Gastrocnemius medialis (tissue), 4 donors: Measurements from ENCODE around the gene LARP4. TPM values are rescaled to one million over a fixed set of nuclear protein-coding genes. Genes with fewer than 3 reads are reported as not detected.
"Not testable (repeated sequence)": the region's sequence is repeated elsewhere in the genome, so short reads cannot be mapped to it uniquely, and the experiment has no call there.

Experiments
- ATAC-seq, 2 donors: fragments of 150-250 bp; one replicate each; pipeline ENCODE4 v1.9.1; 2016
- DNase-seq, 2 donors: peaks; one replicate each; pipeline ENCODE4 v3.0.0-alpha.2; 2019
- H3K27ac ChIP-seq, 4 donors: fragments of 200-600 bp; sonication (generic); 1 replicate in 1 of 4; 2 replicates in 3 of 4; pipeline ENCODE4 v1.5.1; 2016 to 2018; ENCODE audit warnings: mild to moderate bottlenecking in 2 of 4, moderate library complexity in 1 of 4
- H3K27me3 ChIP-seq, 3 donors: fragments of 200-600 bp; sonication (generic) in 2 of 3; 1 replicate in 1 of 3; 2 replicates in 2 of 3; pipeline versions ENCODE4 v1.5.1 to v1.6.0; 2016 to 2019; ENCODE audit warnings: mild to moderate bottlenecking in 1 of 3, moderate library complexity in 1 of 3
- H3K36me3 ChIP-seq, 2 donors: fragments of 200-600 bp; sonication (generic) in 1 of 2; one replicate each; pipeline ENCODE4 v1.5.1; 2017 to 2018
- H3K4me1 ChIP-seq, 2 donors: fragments of 200-600 bp; sonication (generic) in 1 of 2; one replicate each; pipeline ENCODE4 v1.5.1; 2016 to 2017; ENCODE audit warnings: mild to moderate bottlenecking in 2 of 2
- H3K4me3 ChIP-seq, 4 donors: fragments of 200-600 bp; sonication (generic) in 3 of 4; 1 replicate in 1 of 4; 2 replicates in 3 of 4; pipeline ENCODE4 v1.5.1; 2016 to 2019; ENCODE audit warnings: mild to moderate bottlenecking in 2 of 4
- H3K9me3 ChIP-seq, 3 donors: fragments of 200-600 bp; sonication (generic) in 2 of 3; 1 replicate in 1 of 3; 2 replicates in 2 of 3; pipeline ENCODE4 v1.5.1; 2016 to 2019
- CTCF ChIP-seq, 5 experiments: fragments of 450-650 bp in 3 of 5; fragments of 200-600 bp in 2 of 5; sonication (generic) in 2 of 5; IDR thresholded peaks in 4 of 5; conservative IDR thresholded peaks in 1 of 5; 1 replicate in 4 of 5; 2 replicates in 1 of 5; pipeline ENCODE4 v1.5.1; 2016 to 2019; ENCODE audit warnings: antibody characterized with exemption in 5 of 5, mild to moderate bottlenecking in 3 of 5, moderate library complexity in 3 of 5
- POLR2A ChIP-seq, 2 donors: fragments of 450-650 bp; IDR thresholded peaks; one replicate each; pipeline ENCODE4 v1.6.1; 2017; ENCODE audit warnings: antibody characterized with exemption in 2 of 2, mild to moderate bottlenecking in 2 of 2, moderate library complexity in 2 of 2
- in situ Hi-C, 4 donors: fragments of 200-750 bp; cut with MboI; loops; one replicate each; pipeline versions ENCODE4 v1.15.0 to v1.8.0; 2017; ENCODE audit warnings: low sequenced_read_pairs in 4 of 4
- intact Hi-C: fragments of 100-400 bp; cut with DNase I; formaldehyde crosslinking; loops from one replicate; pipeline ENCODE4 v1.15.1; 2023; ENCODE audit warnings: low total_unique reads
- total RNA-seq, 4 donors: library from RNA; depleted of rRNA; stranded (reverse); fragments of >200 nt; gene quantifications; one replicate each; pipeline versions ENCODE4 v1.1.0 to v1.2.3, GENCODE V29; 2016

The LARP4 gene
- total RNA-seq, 4 donors from 2014 or later, result 32.7 to 70.2 (median 42.4) TPM

DNA sequence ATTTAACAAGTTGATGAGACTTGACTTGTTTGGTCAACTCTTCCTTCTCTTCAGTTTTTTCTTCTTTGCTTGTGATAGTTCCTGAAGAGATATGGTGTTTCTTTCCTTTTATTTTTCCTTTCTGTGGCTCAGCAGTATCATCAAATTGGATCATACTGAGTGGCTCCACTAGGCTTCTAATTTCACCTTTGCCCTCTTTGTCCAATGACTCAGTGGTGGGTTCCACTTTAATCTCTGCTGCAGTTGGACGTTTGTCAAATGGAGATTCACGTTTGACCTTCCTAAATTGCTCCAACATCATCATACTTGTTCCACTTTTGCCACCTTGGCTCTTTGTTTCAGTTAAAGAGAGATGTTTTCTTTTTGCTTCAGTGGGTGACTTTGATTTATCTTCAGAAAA, 45.8 kb upstream of the LARP4 start:
- DNase-seq (no peak), ATAC-seq (no peak)
- no peaks in the 10 kb centered on the region for H3K4me1 ChIP-seq
- no peaks in the 10 kb centered on the region for H3K36me3 ChIP-seq
- peak overlapping the region in 1 of 4 donors; percentile 22 for H3K27ac ChIP-seq
- TF ChIP-seq POLR2A (IDR thresholded peaks at IDR 0.05) (no peak), CTCF (IDR thresholded peaks at IDR 0.05 in 4 of 5, conservative IDR thresholded peaks at IDR 0.05 in 1 of 5) (no peak)
- intact Hi-C loops (no loop called here), in situ Hi-C loops (no loop called here)
- no peak overlapping the region for H3K4me3 ChIP-seq
- no peaks in the 10 kb centered on the region for H3K9me3 ChIP-seq
- H3K27me3 ChIP-seq, result no peaks in the 10 kb centered on the region

GRCh38 chr12:50355365-50355764, 45.3 kb upstream of the LARP4 start:
- intact Hi-C loops, result no loop called here
- Histone ChIP-seq H3K4me3 (no peak overlapping the region), H3K27ac (no peak overlapping the region), H3K36me3 (no peaks in the 10 kb centered on the region), H3K27me3 (no peaks in the 10 kb centered on the region), H3K9me3 (no peaks in the 10 kb centered on the region), H3K4me1 (no peaks in the 10 kb centered on the region)
- in situ Hi-C loops, result no loop called here
- no peak for ATAC-seq
- DNase-seq, result no peak
- TF ChIP-seq POLR2A (IDR thresholded peaks at IDR 0.05) (no peak), CTCF (IDR thresholded peaks at IDR 0.05 in 4 of 5, conservative IDR thresholded peaks at IDR 0.05 in 1 of 5) (no peak)

- Histone ChIP-seq H3K4me3 (no peak overlapping the region), H3K27me3 (no peaks in the 10 kb centered on the region), H3K4me1 (no peaks in the 10 kb centered on the region), H3K27ac (no peak overlapping the region), H3K36me3 (no peaks in the 10 kb centered on the region), H3K9me3 (no peaks in the 10 kb centered on the region)
- DNase-seq (no peak), ATAC-seq (no peak)
- TF ChIP-seq CTCF (IDR thresholded peaks at IDR 0.05 in 4 of 5, conservative IDR thresholded peaks at IDR 0.05 in 1 of 5) (no peak), POLR2A (IDR thresholded peaks at IDR 0.05) (no peak)
- in situ Hi-C loops (no loop called here), intact Hi-C loops (no loop called here)
Measured at GRCh38 chr12:50362671-50363070, 38.0 kb upstream of the LARP4 start.

DNA sequence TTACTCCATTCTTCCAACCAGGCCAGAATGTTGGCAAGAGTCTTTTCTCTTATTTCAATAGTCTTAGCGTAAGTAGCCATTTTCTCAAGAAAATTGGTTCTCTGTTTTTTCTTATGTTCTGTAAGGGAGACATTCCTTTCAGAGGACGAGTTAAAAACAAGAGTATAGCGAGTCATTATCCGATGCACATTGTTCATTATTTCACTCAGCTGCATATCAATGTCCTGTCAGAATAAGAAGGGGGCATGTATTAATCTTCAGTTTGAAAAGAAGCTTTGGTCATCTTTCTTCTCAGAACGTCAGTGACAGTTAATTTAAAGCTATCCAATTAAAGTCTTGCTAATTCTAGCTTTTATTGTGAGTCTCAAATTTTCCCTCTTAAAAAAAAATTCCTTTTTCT, 37.5 kb upstream of the LARP4 start:
- no peak overlapping the region for H3K4me3 ChIP-seq
- H3K9me3 ChIP-seq, result no peaks in the 10 kb centered on the region
- TF ChIP-seq POLR2A (IDR thresholded peaks at IDR 0.05) (no peak), CTCF (IDR thresholded peaks at IDR 0.05 in 4 of 5, conservative IDR thresholded peaks at IDR 0.05 in 1 of 5) (no peak)
- in situ Hi-C loops, result no loop called here
- intact Hi-C loops, result no loop called here
- H3K36me3 ChIP-seq, result no peaks in the 10 kb centered on the region
- H3K4me1 ChIP-seq, result no peaks in the 10 kb centered on the region
- no peak overlapping the region for H3K27ac ChIP-seq
- no peaks in the 10 kb centered on the region for H3K27me3 ChIP-seq
- ATAC-seq, result no peak
- no peak for DNase-seq

GRCh38 chr12:50365709-50366406, 34.8 kb upstream of the LARP4 start:
- H3K4me3 ChIP-seq, result no peak overlapping the region
- intact Hi-C loops (no loop called here), in situ Hi-C loops (no loop called here)
- DNase-seq (no peak), ATAC-seq (no peak)
- no peaks in the 10 kb centered on the region for H3K27me3 ChIP-seq
- no peaks in the 10 kb centered on the region for H3K4me1 ChIP-seq
- H3K27ac ChIP-seq, result no peak overlapping the region
- no peaks in the 10 kb centered on the region for H3K36me3 ChIP-seq
- TF ChIP-seq POLR2A (IDR thresholded peaks at IDR 0.05) (no peak), CTCF (IDR thresholded peaks at IDR 0.05 in 4 of 5, conservative IDR thresholded peaks at IDR 0.05 in 1 of 5) (no peak)
- no peaks in the 10 kb centered on the region for H3K9me3 ChIP-seq

GRCh38 chr12:50370672-50371071, 30.0 kb upstream of the LARP4 start:
- ATAC-seq, DNase-seq, H3K9me3 ChIP-seq, H3K36me3 ChIP-seq, H3K4me3 ChIP-seq, intact Hi-C loops, H3K27me3 ChIP-seq, H3K4me1 ChIP-seq, H3K27ac ChIP-seq, in situ Hi-C loops: not testable (repeated sequence)
